ENCODE measurements around the gene PDCD5.
A peak's percentile ranks its signal among the peaks of the same experiment; 100 is the strongest.
"Not testable (repeated sequence)": the region's sequence is repeated elsewhere in the genome, so short reads cannot be mapped to it uniquely, and the experiment has no call there.

Gene PDCD5

DNA sequence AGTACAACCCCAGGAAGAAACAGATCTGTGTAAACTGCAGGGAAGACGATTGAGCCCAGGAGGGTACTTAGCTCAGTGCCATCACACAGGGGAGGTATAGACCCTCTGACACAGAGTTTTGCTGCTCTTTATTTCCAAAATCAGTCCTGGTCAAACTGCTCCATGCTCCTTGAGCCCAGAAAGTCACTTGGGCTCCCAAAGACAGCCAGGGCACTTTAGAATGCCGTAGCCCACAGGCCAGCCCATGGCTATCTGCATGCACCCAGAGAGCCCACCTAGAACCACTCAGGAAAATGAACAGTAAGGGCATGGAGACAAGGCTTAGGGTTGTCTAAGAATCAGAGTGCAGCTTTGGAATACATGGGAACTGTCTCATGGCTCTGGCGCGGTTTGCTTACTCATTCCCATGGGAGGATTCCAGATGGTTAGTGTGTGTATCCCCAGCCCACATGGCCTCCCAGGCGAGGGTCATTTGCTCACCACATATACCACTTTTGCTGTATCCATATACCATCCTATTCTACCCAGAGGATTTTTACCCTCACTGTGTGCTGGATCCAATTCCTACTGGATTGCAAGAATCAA lies 14.7 kb upstream of the PDCD5 start:
- Mint-ChIP-seq H3K4me1 (ENCODE audit: low read depth) (peaks cover 2% of the 10 kb centered on the region), H3K36me3 (ENCODE audit: low read depth) (no peaks in the 10 kb centered on the region), H3K9me3 (no peaks in the 10 kb centered on the region), H3K4me3 (no peak overlapping the region), H3K27ac (no peak overlapping the region), H3K27me3 (ENCODE audit: low read depth) (peaks cover 4% of the 10 kb centered on the region)

DNA sequence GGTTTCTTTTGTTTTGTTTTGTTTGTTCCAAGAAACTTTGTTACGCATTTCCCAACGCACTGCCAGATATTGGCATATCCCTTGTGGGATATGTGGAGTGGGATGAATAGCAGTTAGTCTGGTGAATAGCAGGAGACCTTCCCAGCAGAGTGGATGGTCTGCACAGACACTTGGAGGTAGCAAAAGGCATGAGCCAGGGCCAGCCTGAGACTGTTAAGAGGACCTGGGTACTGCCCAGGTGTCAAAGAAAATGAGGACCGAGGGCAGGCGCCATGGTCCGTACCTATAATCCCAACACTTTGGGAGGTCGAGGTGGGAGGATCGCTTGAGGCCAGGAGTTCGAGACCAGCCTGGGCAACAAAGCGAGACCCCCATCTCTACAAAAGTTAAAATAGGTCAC lies 13.5 kb upstream of the PDCD5 start:
- H3K36me3 Mint-ChIP-seq (ENCODE audit: low read depth): peaks cover under 1% of the 10 kb centered on the region
- no peaks in the 10 kb centered on the region for H3K9me3 Mint-ChIP-seq
- no peak overlapping the region for H3K27ac Mint-ChIP-seq

GRCh38 chr19:32570081-32570785 lies 10.8 kb upstream of the PDCD5 start:
- Mint-ChIP-seq H3K27me3 (ENCODE audit: low read depth) (peaks cover 17% of the 10 kb centered on the region), H3K9me3 (no peaks in the 10 kb centered on the region), H3K27ac (no peak overlapping the region), H3K4me1 (ENCODE audit: low read depth) (peaks cover 11% of the 10 kb centered on the region), H3K4me3 (no peak overlapping the region), H3K36me3 (ENCODE audit: low read depth) (peaks cover 3% of the 10 kb centered on the region)

More for the DNA sequence above, 13.5 kb upstream of the PDCD5 start:
- H3K4me1 Mint-ChIP-seq (ENCODE audit: low read depth): peaks cover 4% of the 10 kb centered on the region
- H3K4me3 Mint-ChIP-seq: no peak overlapping the region
- H3K27me3 Mint-ChIP-seq (ENCODE audit: low read depth): peaks cover 4% of the 10 kb centered on the region

GRCh38 chr19:32571471-32572075 lies 9.4 kb upstream of the PDCD5 start:
- H3K36me3 Mint-ChIP-seq (ENCODE audit: low read depth); H3K27ac Mint-ChIP-seq; H3K4me3 Mint-ChIP-seq; H3K9me3 Mint-ChIP-seq: not testable (repeated sequence)
- Mint-ChIP-seq H3K4me1 (ENCODE audit: low read depth) (peaks cover 11% of the 10 kb centered on the region), H3K27me3 (ENCODE audit: low read depth) (peaks cover 24% of the 10 kb centered on the region)

GRCh38 chr19:32572700-32573491 lies 8.1 kb upstream of the PDCD5 start:
- H3K4me3 Mint-ChIP-seq: peak overlapping the region; percentile 82
- peak overlapping the region; percentile 11 for H3K27ac Mint-ChIP-seq
- H3K36me3 Mint-ChIP-seq (ENCODE audit: low read depth); H3K9me3 Mint-ChIP-seq: not testable (repeated sequence)
- peaks cover 11% of the 10 kb centered on the region for H3K4me1 Mint-ChIP-seq (ENCODE audit: low read depth)
- peaks cover 34% of the 10 kb centered on the region for H3K27me3 Mint-ChIP-seq (ENCODE audit: low read depth)

- H3K36me3 Mint-ChIP-seq (ENCODE audit: low read depth): peaks cover 3% of the 10 kb centered on the region
- H3K27me3 Mint-ChIP-seq (ENCODE audit: low read depth): peaks cover 39% of the 10 kb centered on the region
- no peak overlapping the region for H3K4me3 Mint-ChIP-seq
- H3K9me3 Mint-ChIP-seq: no peaks in the 10 kb centered on the region
- H3K27ac Mint-ChIP-seq: no peak overlapping the region
- H3K4me1 Mint-ChIP-seq (ENCODE audit: low read depth): peaks cover 11% of the 10 kb centered on the region
These were observed 7.5 kb upstream of the PDCD5 start for GRCh38 chr19:32573492-32573794.

- H3K4me1 Mint-ChIP-seq (ENCODE audit: low read depth): peaks cover 12% of the 10 kb centered on the region
- H3K27me3 Mint-ChIP-seq (ENCODE audit: low read depth): peaks cover 36% of the 10 kb centered on the region
- H3K27ac Mint-ChIP-seq: no peak overlapping the region
These were observed 4.2 kb upstream of the PDCD5 start for GRCh38 chr19:32576790-32577189.

DNA sequence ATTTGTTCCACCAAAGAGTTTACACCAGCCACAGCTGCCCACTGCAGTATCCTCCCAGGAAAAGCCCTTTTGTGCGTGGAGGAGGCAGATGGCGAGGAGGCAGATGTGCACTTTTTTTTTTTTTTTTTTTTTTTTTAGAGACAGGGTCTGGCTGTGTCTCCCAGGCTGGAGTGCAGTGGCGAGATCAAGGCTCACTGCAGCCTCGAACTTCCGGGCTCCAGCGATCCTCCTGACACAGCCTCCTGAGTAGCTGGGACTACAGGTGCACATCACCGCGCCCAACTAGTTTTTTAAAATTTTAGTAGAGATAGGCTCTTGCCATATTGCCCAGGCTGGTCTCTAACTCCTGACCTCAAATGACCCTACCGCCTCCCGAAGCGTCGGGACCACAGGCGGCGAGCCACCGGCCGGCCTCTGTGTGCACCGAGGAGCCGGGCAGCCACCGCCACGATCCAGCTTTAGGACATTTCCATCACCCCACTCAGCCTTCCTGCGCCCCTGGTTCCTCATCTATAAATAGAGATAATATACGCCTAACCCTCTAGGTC lies 563 bp upstream of the PDCD5 start:
- peak overlapping the region; percentile 96 for H3K4me3 Mint-ChIP-seq
- peaks cover 21% of the 10 kb centered on the region for H3K36me3 Mint-ChIP-seq (ENCODE audit: low read depth)
- H3K9me3 Mint-ChIP-seq: no peaks in the 10 kb centered on the region
- peaks cover 23% of the 10 kb centered on the region for H3K27me3 Mint-ChIP-seq (ENCODE audit: low read depth)
- H3K4me1 Mint-ChIP-seq (ENCODE audit: low read depth): peaks cover 22% of the 10 kb centered on the region
- H3K27ac Mint-ChIP-seq: peak overlapping the region; percentile 80

More at GRCh38 chr19:32576790-32577189, 4.2 kb upstream of the PDCD5 start:
- Mint-ChIP-seq H3K9me3 (no peaks in the 10 kb centered on the region), H3K4me3 (no peak overlapping the region), H3K36me3 (ENCODE audit: low read depth) (peaks cover 5% of the 10 kb centered on the region)

- H3K27me3 Mint-ChIP-seq (ENCODE audit: low read depth): peaks cover 16% of the 10 kb centered on the region
- no peaks in the 10 kb centered on the region for H3K9me3 Mint-ChIP-seq
- H3K4me3 Mint-ChIP-seq: peak overlapping the region; percentile 87
- peaks cover 31% of the 10 kb centered on the region for H3K4me1 Mint-ChIP-seq (ENCODE audit: low read depth)
- H3K36me3 Mint-ChIP-seq (ENCODE audit: low read depth): peaks cover 32% of the 10 kb centered on the region
- H3K27ac Mint-ChIP-seq: peak overlapping the region; percentile 85
These were observed 752 bp downstream of the PDCD5 start for GRCh38 chr19:32581705-32582179.

- not testable (repeated sequence) for H3K27ac Mint-ChIP-seq; H3K27me3 Mint-ChIP-seq (ENCODE audit: low read depth); H3K9me3 Mint-ChIP-seq; H3K4me3 Mint-ChIP-seq
- peaks cover 54% of the 10 kb centered on the region for H3K36me3 Mint-ChIP-seq (ENCODE audit: low read depth)
- peaks cover 19% of the 10 kb centered on the region for H3K4me1 Mint-ChIP-seq (ENCODE audit: low read depth)
These were observed 6.9 kb downstream of the PDCD5 start for GRCh38 chr19:32587747-32588504.

DNA sequence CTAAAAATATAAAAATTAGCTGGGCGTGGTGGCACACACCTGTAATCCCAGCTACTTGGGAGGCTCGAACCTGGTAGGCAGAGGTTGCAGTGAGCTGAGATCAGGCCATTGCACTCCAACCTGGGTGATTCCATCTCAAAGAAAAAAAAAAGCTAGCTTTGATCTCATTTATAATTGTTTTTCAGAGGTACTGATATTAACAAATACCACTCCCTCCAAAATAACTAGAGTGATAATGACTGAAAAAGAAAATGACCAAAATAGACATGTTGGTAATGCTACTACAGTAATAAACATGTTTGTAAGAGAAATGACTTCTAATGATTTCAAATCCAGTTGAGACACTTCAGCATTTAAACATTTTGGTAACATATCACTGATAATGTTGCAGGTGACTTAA lies 13.0 kb downstream of the PDCD5 start:
- Mint-ChIP-seq H3K27ac (no peak overlapping the region), H3K9me3 (no peaks in the 10 kb centered on the region), H3K4me1 (ENCODE audit: low read depth) (no peaks in the 10 kb centered on the region), H3K27me3 (ENCODE audit: low read depth) (no peaks in the 10 kb centered on the region), H3K36me3 (ENCODE audit: low read depth) (peaks cover 41% of the 10 kb centered on the region), H3K4me3 (no peak overlapping the region)

DNA sequence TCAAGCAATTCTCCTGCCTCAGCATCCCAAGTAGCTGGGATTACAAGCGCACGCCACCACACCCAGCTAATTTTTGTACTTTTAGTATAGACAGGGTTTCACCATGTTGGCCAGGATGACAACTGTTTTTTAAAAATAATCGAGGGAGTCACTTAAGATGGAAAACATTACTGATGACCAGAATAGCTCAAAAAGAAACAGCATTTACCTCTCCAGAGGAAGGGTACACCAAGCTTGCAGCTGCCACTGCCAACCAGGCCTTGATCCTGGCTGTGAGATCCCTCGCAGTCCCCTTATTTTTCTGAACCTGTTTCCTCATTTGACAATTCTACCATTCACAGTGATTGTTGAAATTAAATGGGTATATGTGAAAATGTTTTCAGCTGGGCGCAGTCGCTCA lies 14.5 kb downstream of the PDCD5 start:
- no peaks in the 10 kb centered on the region for H3K27me3 Mint-ChIP-seq (ENCODE audit: low read depth)
- no peak overlapping the region for H3K27ac Mint-ChIP-seq
- no peak overlapping the region for H3K4me3 Mint-ChIP-seq
- peaks cover 4% of the 10 kb centered on the region for H3K4me1 Mint-ChIP-seq (ENCODE audit: low read depth)
- H3K9me3 Mint-ChIP-seq: no peaks in the 10 kb centered on the region
- H3K36me3 Mint-ChIP-seq (ENCODE audit: low read depth): peaks cover 39% of the 10 kb centered on the region

DNA sequence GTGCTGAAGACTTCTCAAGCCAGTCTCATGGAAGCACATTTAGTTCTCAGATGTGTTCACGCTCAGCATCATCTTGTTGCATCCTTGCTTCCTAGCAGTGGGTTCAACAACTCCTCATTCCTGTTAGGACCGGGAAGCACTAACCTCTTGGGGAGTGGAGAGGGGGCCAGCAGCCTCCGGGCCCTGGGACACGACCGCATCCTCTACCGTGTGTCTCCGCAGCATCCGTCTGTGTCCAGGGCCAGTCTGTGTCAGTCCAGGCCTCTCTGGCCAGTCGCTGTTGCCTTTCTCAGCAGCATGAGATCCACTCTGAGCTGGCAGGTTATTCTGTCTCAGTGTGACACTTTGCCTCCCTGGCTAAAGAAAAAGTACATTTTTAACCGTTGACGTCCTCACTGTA lies 17.0 kb downstream of the PDCD5 start:
- peaks cover 31% of the 10 kb centered on the region for H3K36me3 Mint-ChIP-seq (ENCODE audit: low read depth)
- no peaks in the 10 kb centered on the region for H3K27me3 Mint-ChIP-seq (ENCODE audit: low read depth)
- no peaks in the 10 kb centered on the region for H3K9me3 Mint-ChIP-seq
- peaks cover 4% of the 10 kb centered on the region for H3K4me1 Mint-ChIP-seq (ENCODE audit: low read depth)
- no peak overlapping the region for H3K27ac Mint-ChIP-seq
- H3K4me3 Mint-ChIP-seq: no peak overlapping the region

DNA sequence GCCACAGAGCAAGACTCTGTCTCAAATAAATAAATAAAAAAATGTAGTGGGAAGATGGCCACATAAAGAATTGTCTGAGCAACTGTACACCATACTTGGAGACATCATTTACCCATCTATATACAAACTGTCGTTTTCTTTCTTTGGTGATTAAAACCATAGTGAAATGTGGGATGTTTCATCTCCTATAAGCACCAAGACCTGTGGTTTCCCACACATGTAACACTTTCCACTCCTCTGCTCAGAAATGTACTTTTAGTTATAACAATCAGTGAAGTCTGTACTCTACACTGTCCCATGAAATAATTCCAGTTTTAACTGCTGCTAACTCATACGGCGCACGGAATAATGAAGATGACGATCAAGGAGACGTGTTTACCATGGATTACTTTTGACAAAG lies 18.3 kb downstream of the PDCD5 start:
- Mint-ChIP-seq H3K9me3 (no peaks in the 10 kb centered on the region), H3K4me1 (ENCODE audit: low read depth) (peaks cover 4% of the 10 kb centered on the region), H3K27ac (peak overlapping the region; percentile 6), H3K36me3 (ENCODE audit: low read depth) (peaks cover 23% of the 10 kb centered on the region), H3K27me3 (ENCODE audit: low read depth) (no peaks in the 10 kb centered on the region), H3K4me3 (no peak overlapping the region)
